HFFc6 (cell line): Measurements from ENCODE around the gene NELFA. TPM values are rescaled to one million over a fixed set of nuclear protein-coding genes. Genes with fewer than 3 reads are reported as not detected.

Experiments used
- DNase-seq: peaks from one replicate; pipeline ENCODE4 v3.0.0-alpha.2; 2018
- H3K27ac Mint-ChIP-seq: 2 replicates; pipeline ENCODE4 v1.8.0; 2020; ENCODE audit warnings: mild to moderate bottlenecking, mixed read lengths
- H3K27me3 Mint-ChIP-seq: 2 replicates; pipeline ENCODE4 v1.8.0; 2021; ENCODE audit warnings: mild to moderate bottlenecking, moderate library complexity, mixed read lengths; ENCODE audit not compliant: insufficient read depth
- H3K36me3 Mint-ChIP-seq: 2 replicates; pipeline ENCODE4 v1.8.0; 2021; ENCODE audit warnings: low read depth, mixed read lengths
- H3K4me1 Mint-ChIP-seq: 2 replicates; pipeline ENCODE4 v1.8.0; 2020; ENCODE audit warnings: low read depth, mixed read lengths
- H3K4me3 Mint-ChIP-seq: 2 replicates; pipeline ENCODE4 v1.8.0; 2020; ENCODE audit warnings: mild to moderate bottlenecking, moderate library complexity, mixed read lengths
- H3K9me3 Mint-ChIP-seq: 2 replicates; pipeline ENCODE4 v1.8.0; 2020; ENCODE audit warnings: mild to moderate bottlenecking, mixed read lengths
- total RNA-seq, 6 experiments: library from RNA; stranded (reverse); fragmentation: NEBNext Ultra II Directional; extraction: Animal tissue kit (Norgen Biotek cat#: 25700); gene quantifications; 2 replicates in 1 of 6; 3 replicates in 5 of 6; pipeline ENCODE4 v1.2.3, GENCODE V29; 2021
- TF ChIP-seq, protein P1 (sequence below): fragments of 200-600 bp; sonication (generic); IDR thresholded peaks from 2 replicates; pipeline ENCODE4 v1.5.0; 2021; ENCODE audit warnings: antibody characterized with exemption, mild to moderate bottlenecking

The NELFA gene
- total RNA-seq, 6 experiments from 2014 or later: 19.2 to 21.2 (median 20.2) TPM

DNA sequence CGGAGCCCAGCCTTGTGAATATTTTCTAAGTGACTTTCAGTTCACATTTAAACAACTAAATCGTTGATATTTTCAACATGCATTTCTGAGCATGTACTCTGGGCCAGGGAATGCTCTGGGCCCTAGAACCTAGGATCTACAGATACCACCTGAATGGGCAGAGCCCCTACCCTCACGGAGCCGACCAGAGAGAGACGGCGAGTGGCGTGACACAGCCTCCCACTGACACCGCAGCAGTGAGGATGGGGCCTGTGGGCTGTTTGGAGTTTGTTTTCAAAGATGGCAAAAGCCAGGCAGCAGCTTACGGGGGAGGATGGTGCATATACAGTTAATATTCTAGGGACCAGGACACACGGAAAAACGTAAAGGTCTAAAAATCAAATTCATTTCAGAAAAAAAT lies 17.7 kb downstream of the NELFA start:
- Mint-ChIP-seq H3K4me1 (no peaks in the 10 kb centered on the region), H3K27ac (no peak overlapping the region), H3K36me3 (peaks cover 16% of the 10 kb centered on the region), H3K27me3 (no peaks in the 10 kb centered on the region; the same call in 1 of the 2 replicates), H3K4me3 (no peak overlapping the region), H3K9me3 (peaks cover 1% of the 10 kb centered on the region; the same call in 1 of the 2 replicates)
- TF ChIP-seq, protein P1, sequence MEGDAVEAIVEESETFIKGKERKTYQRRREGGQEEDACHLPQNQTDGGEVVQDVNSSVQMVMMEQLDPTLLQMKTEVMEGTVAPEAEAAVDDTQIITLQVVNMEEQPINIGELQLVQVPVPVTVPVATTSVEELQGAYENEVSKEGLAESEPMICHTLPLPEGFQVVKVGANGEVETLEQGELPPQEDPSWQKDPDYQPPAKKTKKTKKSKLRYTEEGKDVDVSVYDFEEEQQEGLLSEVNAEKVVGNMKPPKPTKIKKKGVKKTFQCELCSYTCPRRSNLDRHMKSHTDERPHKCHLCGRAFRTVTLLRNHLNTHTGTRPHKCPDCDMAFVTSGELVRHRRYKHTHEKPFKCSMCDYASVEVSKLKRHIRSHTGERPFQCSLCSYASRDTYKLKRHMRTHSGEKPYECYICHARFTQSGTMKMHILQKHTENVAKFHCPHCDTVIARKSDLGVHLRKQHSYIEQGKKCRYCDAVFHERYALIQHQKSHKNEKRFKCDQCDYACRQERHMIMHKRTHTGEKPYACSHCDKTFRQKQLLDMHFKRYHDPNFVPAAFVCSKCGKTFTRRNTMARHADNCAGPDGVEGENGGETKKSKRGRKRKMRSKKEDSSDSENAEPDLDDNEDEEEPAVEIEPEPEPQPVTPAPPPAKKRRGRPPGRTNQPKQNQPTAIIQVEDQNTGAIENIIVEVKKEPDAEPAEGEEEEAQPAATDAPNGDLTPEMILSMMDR: no peak
- no peak for DNase-seq

DNA sequence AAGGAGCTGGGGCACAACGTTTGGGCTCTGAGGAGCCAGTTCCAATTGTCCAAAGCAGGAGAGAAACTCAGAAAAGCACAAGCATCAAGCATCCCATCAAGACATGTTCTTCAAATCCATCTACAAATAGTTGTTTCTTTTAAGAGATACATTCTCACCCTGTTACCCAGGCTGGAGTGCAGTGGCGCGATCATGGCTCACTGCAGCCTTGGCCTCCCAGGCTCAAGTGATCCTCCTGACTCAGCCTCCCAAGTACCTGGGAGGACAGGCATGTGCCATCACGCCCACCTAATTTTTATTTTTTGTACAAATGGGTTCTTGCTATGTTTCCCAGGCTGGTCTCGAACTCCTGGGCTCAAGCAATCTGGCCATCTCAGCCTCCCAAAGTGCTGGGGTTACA lies 18.1 kb downstream of the NELFA start:
- no peak for DNase-seq
- no peak overlapping the region for H3K27ac Mint-ChIP-seq
- H3K4me3 Mint-ChIP-seq: no peak overlapping the region
- H3K9me3 Mint-ChIP-seq: no peaks in the 10 kb centered on the region
- TF ChIP-seq, protein P1: no peak
- H3K27me3 Mint-ChIP-seq: no peaks in the 10 kb centered on the region; the same call in 1 of the 2 replicates
- H3K36me3 Mint-ChIP-seq: peaks cover 12% of the 10 kb centered on the region
- no peaks in the 10 kb centered on the region for H3K4me1 Mint-ChIP-seq

DNA sequence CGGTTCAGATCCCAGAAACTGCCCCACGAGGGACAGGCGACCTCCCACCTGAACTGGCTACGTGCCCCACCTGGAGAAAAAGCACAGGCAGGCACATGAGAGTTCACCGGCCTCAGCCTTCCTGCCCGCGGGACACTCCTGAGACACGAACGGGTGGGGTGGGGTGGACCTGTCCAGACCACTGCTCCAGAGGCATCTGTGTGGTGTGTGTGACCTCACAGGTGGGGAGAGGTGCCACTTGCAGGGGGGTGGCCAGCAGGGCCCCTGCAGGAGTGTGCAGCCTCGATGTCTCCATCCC lies 18.5 kb downstream of the NELFA start:
- H3K9me3 Mint-ChIP-seq: no peaks in the 10 kb centered on the region
- no peak overlapping the region for H3K27ac Mint-ChIP-seq

DNA sequence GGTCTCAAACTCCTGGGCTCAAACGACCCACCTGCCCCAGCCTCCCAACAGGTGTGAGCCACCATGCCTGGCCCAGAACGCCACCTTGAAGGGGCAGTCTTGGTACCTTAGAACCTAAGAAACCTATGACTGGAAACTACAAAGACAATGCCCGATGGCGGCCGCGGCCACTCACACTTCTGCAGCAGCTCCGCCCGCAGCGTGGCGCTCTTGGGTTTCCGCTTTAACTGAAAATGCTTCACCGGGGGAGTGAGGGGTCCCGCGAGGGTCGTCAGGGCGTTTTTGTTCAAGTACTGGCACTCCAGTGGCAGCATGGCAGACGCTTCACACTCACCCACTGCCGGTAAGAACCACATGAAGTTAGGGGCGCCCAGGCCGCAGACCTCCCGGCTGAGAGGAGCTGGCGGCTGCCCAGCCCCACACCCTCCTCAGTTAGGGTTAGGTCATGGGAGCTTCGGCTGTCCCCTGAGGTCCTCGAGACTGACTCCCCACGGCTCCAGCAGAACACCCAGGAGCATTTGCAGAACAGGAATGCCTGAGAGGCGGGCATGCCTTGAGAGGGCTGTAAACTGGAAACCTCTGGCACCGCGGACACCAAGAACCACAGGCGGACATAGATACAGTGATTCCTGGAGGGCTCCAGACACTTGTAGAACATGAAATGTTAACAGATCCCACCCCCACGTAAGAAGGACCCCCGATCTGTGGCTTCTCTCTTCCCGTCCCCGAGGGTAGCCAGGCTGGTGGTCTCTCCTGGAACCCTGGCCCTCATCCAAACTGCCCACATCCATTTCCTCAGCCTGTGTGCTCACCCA lies 19.0 kb downstream of the NELFA start:
- H3K27ac Mint-ChIP-seq: no peak overlapping the region
- no peaks in the 10 kb centered on the region; the same call in 1 of the 2 replicates for H3K27me3 Mint-ChIP-seq
- TF ChIP-seq, protein P1: no peak
- no peak overlapping the region for H3K4me3 Mint-ChIP-seq
- DNase-seq: no peak
- H3K36me3 Mint-ChIP-seq: peaks cover 5% of the 10 kb centered on the region; the same call in 1 of the 2 replicates
- H3K9me3 Mint-ChIP-seq: no peaks in the 10 kb centered on the region
- no peaks in the 10 kb centered on the region for H3K4me1 Mint-ChIP-seq

More for the DNA sequence above, 18.5 kb downstream of the NELFA start:
- Mint-ChIP-seq H3K36me3 (peaks cover 8% of the 10 kb centered on the region; the same call in 1 of the 2 replicates), H3K4me1 (no peaks in the 10 kb centered on the region), H3K4me3 (no peak overlapping the region), H3K27me3 (no peaks in the 10 kb centered on the region; the same call in 1 of the 2 replicates)
- no peak for DNase-seq
- TF ChIP-seq, protein P1: no peak

DNA sequence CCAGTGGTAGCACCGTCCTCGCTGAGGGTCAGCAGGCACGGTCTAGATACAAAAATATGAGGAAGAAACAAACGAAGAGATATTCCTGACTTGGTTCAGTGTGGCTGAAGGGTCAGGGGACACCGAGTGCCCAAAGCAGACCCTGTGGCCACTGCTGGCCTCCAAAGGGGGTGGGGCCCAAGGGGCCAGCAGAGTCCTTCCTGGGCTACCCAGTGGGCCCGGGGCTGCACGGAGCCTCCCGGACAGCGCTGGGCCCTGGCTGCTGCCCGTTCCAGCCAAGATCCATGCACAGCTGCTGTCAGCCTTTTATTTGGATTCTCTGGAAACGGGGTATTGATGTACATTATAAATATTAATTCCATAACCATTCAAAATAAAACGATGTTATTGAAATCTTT lies 20.4 kb downstream of the NELFA start:
- Mint-ChIP-seq H3K27ac (no peak overlapping the region), H3K4me3 (no peak overlapping the region), H3K27me3 (no peaks in the 10 kb centered on the region; the same call in none of the 2 replicates), H3K36me3 (peaks cover 5% of the 10 kb centered on the region; the same call in 1 of the 2 replicates), H3K9me3 (no peaks in the 10 kb centered on the region), H3K4me1 (no peaks in the 10 kb centered on the region)
- TF ChIP-seq, protein P1: no peak
- DNase-seq: no peak
